Measurements from ENCODE around the gene IFI6.
A peak's percentile ranks its signal among the peaks of the same experiment; 100 is the strongest.
"Not testable (repeated sequence)": the region's sequence is repeated elsewhere in the genome, so short reads cannot be mapped to it uniquely, and the experiment has no call there.

The IFI6 gene

GRCh38 chr1:27643600-27644368, 28.2 kb downstream of the IFI6 start:
- ChIA-PET CTCF (interaction anchor here (0.6 to 2.1 kb wide), 16 partner anchors 9 to 87 kb away, joined by 3 to 36 read pairs (median 4); partner anchors contain the start of genes FAM76A and IFI6), POLR2A (no interaction called here)
- peak; percentile 79 for TF ChIP-seq CTCF (IDR thresholded peaks at IDR 0.05; ENCODE audit: insufficient read depth, low read length, missing control alignments)
- H3K4me3 ChIP-seq (ENCODE audit: low read depth, low read length) = no peak overlapping the region
- DNase-seq (ENCODE audit: low read depth, low spot score) = no peak

GRCh38 chr1:27640514-27640913, 31.5 kb downstream of the IFI6 start:
- POLR2A ChIA-PET; H3K4me3 ChIP-seq (ENCODE audit: low read depth, low read length); DNase-seq (ENCODE audit: low read depth, low spot score): not testable (repeated sequence)
- CTCF ChIA-PET = interaction anchor here (0.9 to 3.1 kb wide), 9 partner anchors 9 to 35 kb away, joined by 3 to 13 read pairs (median 5); no protein-coding TSS in a partner anchor

- POLR2A ChIA-PET = no interaction called here
- CTCF ChIA-PET = interaction anchor here (0.8 to 3.1 kb wide), 5 partner anchors 11 to 32 kb away, joined by 3 to 12 read pairs (median 5); no protein-coding TSS in a partner anchor
These were observed 33.2 kb downstream of the IFI6 start for GRCh38 chr1:27638805-27639204.

GRCh38 chr1:27638047-27638734, 33.8 kb downstream of the IFI6 start:
- no peak overlapping the region for H3K4me3 ChIP-seq (ENCODE audit: low read depth, low read length)
- TF ChIP-seq CTCF (IDR thresholded peaks at IDR 0.05; ENCODE audit: insufficient read depth, low read length, missing control alignments) = no peak
- CTCF ChIA-PET = interaction anchor here (0.7 to 3.1 kb wide), 6 partner anchors 11 to 32 kb away, joined by 3 to 12 read pairs (median 4); no protein-coding TSS in a partner anchor
- no peak for DNase-seq (ENCODE audit: low read depth, low spot score)
- POLR2A ChIA-PET = no interaction called here

More at GRCh38 chr1:27638805-27639204, 33.2 kb downstream of the IFI6 start:
- DNase-seq (ENCODE audit: low read depth, low spot score) = no peak
- no peak overlapping the region for H3K4me3 ChIP-seq (ENCODE audit: low read depth, low read length)
- TF ChIP-seq CTCF (IDR thresholded peaks at IDR 0.05; ENCODE audit: insufficient read depth, low read length, missing control alignments) = no peak

GRCh38 chr1:27635396-27636142, 36.4 kb downstream of the IFI6 start:
- H3K4me3 ChIP-seq (ENCODE audit: low read depth, low read length) = no peak overlapping the region
- TF ChIP-seq CTCF (IDR thresholded peaks at IDR 0.05; ENCODE audit: insufficient read depth, low read length, missing control alignments) = no peak
- ChIA-PET POLR2A (no interaction called here), CTCF (no interaction called here)
- no peak for DNase-seq (ENCODE audit: low read depth, low spot score)

- no peak for TF ChIP-seq CTCF (IDR thresholded peaks at IDR 0.05; ENCODE audit: insufficient read depth, low read length, missing control alignments)
- DNase-seq (ENCODE audit: low read depth, low spot score) = no peak
- CTCF ChIA-PET = no interaction called here
- POLR2A ChIA-PET = no interaction called here
- peak within 1 kb of the TSS; percentile 37 for H3K4me3 ChIP-seq (ENCODE audit: low read depth, low read length)
These were observed 37.0 kb downstream of the IFI6 start, which contains the start of gene FGR for GRCh38 chr1:27634985-27635367. FGR (minus strand) TSS chr1:27635185; CDS start chr1:27623916, 11,269 bp downstream.

Measured in AG04449 (cell line).